ENCODE results near the gene CTDSPL.

CTDSPL gene

DNA sequence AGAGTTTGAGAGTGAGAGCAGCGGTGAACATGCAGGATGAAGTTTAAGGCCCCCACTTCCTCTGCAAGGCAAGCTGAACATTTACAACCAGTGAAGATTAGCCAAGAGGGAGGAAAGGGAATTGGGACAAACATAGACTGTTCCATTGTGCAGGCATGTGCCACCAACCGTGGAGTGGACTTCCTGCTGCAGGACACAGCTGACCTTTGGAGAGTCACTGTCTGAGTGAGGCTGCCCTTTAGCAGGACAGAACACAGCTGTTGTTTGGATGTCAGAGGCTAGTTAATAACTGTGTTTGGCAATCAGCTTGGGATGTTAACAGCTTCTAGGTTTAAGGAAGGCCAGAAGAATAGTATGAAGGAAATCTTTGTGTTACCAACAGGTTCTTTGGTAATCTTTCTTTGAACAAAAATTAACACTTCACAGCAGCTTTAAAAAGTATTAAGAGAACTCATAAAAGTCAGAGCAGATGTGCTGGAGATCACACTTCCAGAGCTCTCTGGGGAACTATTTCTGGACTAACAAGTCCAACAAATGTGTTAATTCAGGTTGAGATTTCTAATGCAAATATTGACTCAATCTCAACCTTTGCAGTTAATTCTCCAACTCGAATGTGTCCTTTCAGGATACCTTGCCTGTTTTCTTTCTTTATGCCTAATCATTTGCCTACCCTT is 31.4 kb downstream of the CTDSPL start:
- H3K9me3 Mint-ChIP-seq: no peaks in the 10 kb centered on the region
- H3K27me3 Mint-ChIP-seq: no peaks in the 10 kb centered on the region
- H3K27ac Mint-ChIP-seq: no peak overlapping the region
- no peak overlapping the region for H3K4me3 Mint-ChIP-seq
- no peaks in the 10 kb centered on the region for H3K4me1 Mint-ChIP-seq (ENCODE audit: low read depth)
- no peaks in the 10 kb centered on the region for H3K36me3 Mint-ChIP-seq (ENCODE audit: low read depth)

DNA sequence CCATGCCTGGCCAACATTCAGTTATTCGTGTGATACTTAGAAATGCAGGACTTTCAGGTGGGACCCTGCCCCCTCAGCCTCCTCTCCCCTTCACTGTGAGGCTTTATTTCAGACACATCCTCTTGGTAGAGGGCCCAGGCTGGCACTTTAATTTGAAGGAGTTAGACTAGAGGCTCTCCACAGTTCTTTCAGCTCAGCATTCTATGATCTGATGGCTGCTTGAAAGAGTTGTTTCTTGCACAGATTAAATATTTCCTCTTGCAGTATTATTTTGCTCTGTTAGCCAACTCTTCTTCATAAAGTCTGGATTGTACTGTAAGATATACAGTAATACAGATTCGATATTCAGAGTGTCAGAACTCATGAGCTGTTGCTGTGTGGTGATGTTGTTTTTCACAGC is 35.1 kb downstream of the CTDSPL start:
- Mint-ChIP-seq H3K36me3 (ENCODE audit: low read depth) (no peaks in the 10 kb centered on the region), H3K4me1 (ENCODE audit: low read depth) (peaks cover 11% of the 10 kb centered on the region), H3K9me3 (no peaks in the 10 kb centered on the region)

DNA sequence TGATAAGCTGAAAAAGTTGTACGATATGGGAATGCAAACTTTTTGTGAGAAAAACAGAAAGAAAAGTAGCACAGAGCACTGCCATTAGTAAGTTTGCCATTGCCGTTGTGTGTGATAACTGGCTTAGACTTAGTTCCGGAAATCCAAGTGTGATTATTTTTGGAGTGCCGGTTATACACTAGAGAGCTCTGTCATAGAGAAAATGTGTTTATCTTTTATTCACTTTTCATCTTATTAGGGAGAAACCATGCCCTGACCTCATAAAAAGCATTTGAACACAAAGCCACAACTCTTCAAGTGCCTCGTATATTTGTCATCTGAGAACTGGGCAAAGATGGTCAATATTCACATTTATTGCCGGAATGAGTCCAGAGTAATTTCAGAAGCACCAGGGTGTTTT is 36.1 kb downstream of the CTDSPL start:
- no peak overlapping the region for H3K27ac Mint-ChIP-seq
- H3K36me3 Mint-ChIP-seq (ENCODE audit: low read depth): no peaks in the 10 kb centered on the region
- H3K4me1 Mint-ChIP-seq (ENCODE audit: low read depth): peaks cover 13% of the 10 kb centered on the region
- H3K27me3 Mint-ChIP-seq: no peaks in the 10 kb centered on the region
- H3K4me3 Mint-ChIP-seq: no peak overlapping the region
- no peaks in the 10 kb centered on the region for H3K9me3 Mint-ChIP-seq

More for the DNA sequence above, 35.1 kb downstream of the CTDSPL start:
- Mint-ChIP-seq H3K4me3 (no peak overlapping the region), H3K27ac (no peak overlapping the region), H3K27me3 (no peaks in the 10 kb centered on the region)

DNA sequence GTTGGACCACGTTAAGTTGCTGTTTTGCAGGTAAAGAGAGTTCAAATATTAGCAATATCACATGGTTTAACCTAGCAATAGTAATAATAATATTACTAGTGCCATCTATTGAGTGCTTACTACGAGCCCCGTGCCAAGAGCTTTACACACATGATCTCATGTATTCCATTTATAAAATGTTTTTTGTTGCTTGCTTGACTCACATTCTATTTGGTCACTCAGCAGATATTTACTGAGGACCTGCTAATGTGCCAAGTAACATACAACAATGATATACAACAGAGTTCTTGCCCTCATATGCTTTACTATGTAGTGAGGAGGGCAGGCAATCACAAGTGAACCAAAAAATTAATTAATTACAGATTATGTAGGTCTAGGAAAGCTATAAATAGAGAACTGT is 36.7 kb downstream of the CTDSPL start:
- peaks cover 13% of the 10 kb centered on the region for H3K4me1 Mint-ChIP-seq (ENCODE audit: low read depth)
- no peak overlapping the region for H3K27ac Mint-ChIP-seq

DNA sequence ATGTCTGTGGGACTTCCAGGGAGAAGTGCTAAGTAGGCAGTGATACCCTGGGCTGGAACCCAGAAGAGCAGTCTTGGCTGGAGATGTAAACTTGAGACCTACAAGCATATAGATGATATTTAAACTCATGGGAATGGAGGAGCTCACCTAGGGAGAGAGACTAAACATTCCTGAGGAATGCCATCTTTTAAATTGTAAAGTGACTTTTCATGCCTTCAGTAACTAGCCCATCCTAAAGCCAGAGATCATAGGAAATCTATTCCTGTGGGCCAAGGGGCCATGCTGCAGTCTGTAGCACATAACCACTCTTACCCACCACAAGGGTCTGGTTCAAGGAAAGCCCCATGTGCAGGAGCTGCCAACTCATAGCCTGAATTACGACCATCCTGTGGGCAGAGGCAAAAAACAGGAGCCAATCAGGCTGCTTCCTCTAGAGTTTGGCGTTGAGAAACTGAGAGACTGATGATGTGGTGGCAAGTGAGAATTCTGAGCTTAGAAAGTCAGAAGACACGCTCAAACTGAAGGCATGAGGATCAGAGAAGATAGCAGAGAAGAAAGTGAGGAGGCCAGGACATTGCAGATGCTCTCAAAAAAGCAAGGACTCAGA is 37.5 kb downstream of the CTDSPL start:
- H3K27me3 Mint-ChIP-seq: no peaks in the 10 kb centered on the region

More for the DNA sequence above, 36.7 kb downstream of the CTDSPL start:
- H3K36me3 Mint-ChIP-seq (ENCODE audit: low read depth): no peaks in the 10 kb centered on the region
- no peak overlapping the region for H3K4me3 Mint-ChIP-seq
- no peaks in the 10 kb centered on the region for H3K27me3 Mint-ChIP-seq
- H3K9me3 Mint-ChIP-seq: no peaks in the 10 kb centered on the region

DNA sequence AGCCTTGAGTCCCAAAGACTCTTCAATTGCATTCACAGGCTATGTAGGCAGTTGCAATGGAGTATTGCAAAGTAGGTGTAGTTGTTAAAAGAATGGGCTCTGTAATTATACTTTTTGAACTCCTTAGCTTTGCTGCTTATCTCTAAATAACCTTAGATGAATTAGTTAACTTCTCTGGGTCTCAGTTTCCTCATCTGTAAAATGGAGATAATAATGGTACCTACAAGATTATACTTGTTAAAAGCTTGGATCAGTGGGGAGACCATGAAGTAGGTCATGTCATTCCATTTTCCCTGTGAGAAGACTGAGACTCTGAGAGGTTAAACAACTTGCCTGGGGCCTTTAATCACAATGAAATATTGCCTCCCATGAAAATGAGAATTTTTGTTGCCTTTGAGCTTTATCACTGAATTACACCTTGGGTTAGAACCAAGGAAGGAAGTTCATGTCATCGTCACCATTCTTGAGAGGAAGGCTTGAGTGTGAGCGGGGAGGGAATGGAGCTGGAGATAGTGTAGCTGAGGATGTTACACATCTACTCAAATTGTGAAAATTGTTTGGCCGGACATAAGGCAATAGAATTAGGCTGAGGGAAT is 38.1 kb downstream of the CTDSPL start:
- Mint-ChIP-seq H3K27ac (no peak overlapping the region), H3K4me1 (ENCODE audit: low read depth) (peaks cover 13% of the 10 kb centered on the region), H3K27me3 (no peaks in the 10 kb centered on the region), H3K9me3 (no peaks in the 10 kb centered on the region), H3K4me3 (no peak overlapping the region), H3K36me3 (ENCODE audit: low read depth) (no peaks in the 10 kb centered on the region)

More for the DNA sequence above, 37.5 kb downstream of the CTDSPL start:
- H3K4me3 Mint-ChIP-seq: no peak overlapping the region
- H3K9me3 Mint-ChIP-seq: no peaks in the 10 kb centered on the region
- no peaks in the 10 kb centered on the region for H3K36me3 Mint-ChIP-seq (ENCODE audit: low read depth)
- H3K27ac Mint-ChIP-seq: no peak overlapping the region
- peaks cover 13% of the 10 kb centered on the region for H3K4me1 Mint-ChIP-seq (ENCODE audit: low read depth)

DNA sequence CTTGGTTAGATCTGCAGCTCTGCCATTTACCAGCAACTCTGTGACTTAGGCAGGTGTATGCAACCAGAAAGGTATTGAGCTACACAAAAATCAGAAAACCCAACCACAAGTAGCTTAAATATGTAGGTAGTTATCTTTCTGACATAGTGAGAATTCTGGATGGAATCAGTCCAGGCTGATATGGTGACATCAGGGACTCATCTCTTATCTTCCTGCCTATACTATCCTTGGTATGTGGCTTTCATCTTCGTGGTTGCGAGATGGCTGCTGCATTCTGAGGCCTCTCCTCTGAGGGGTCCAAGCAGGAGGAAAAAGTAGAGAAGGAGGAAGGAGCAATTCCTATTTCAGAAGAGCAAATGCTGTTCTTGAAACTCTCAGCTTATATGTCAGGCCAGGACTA is 40.0 kb downstream of the CTDSPL start:
- H3K9me3 Mint-ChIP-seq: no peaks in the 10 kb centered on the region
- no peaks in the 10 kb centered on the region for H3K27me3 Mint-ChIP-seq
- no peak overlapping the region for H3K4me3 Mint-ChIP-seq
- no peak overlapping the region for H3K27ac Mint-ChIP-seq
- peaks cover 22% of the 10 kb centered on the region for H3K4me1 Mint-ChIP-seq (ENCODE audit: low read depth)
- no peaks in the 10 kb centered on the region for H3K36me3 Mint-ChIP-seq (ENCODE audit: low read depth)

DNA sequence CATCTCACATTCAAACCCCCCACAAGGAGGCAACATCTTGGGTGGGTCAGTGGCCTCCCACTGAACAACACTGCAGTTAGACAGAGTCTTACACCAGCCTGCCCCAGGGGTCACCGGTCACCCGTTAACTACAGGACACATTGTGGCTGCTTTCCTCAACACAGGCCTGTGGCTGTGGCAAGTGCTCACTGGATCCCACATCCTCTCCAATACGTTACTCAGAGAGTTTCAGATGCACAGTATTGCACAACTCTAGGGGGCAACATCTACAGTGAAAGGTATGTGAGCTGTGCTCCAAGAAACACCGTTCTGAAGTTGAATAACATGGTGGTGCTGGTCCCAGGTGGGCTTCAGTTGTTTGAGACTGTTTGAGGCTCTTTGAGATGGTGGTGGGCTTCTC is 41.0 kb downstream of the CTDSPL start:
- Mint-ChIP-seq H3K4me1 (ENCODE audit: low read depth) (peaks cover 32% of the 10 kb centered on the region), H3K4me3 (no peak overlapping the region), H3K9me3 (no peaks in the 10 kb centered on the region), H3K36me3 (ENCODE audit: low read depth) (no peaks in the 10 kb centered on the region), H3K27ac (no peak overlapping the region), H3K27me3 (no peaks in the 10 kb centered on the region)

DNA sequence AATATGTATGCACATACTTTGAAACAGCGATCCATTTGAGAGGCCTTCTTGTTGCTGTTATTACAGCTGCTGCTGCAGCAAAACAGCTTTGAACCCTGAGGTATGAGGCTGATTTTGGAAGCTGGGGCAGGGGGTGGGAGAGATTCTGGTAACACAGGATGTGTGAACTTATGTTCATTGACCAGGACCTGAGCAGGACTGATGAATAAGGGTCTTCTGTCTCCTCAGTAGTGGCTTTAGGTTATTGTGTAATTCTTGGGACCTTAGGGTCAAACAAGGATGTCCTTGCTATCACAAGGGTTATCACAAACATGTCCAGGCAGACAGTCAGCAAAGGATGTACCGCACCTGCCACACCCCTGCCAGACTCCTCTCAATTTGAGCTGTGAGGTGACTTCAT is 41.6 kb downstream of the CTDSPL start:
- no peak overlapping the region for H3K27ac Mint-ChIP-seq
- H3K9me3 Mint-ChIP-seq: no peaks in the 10 kb centered on the region
- no peaks in the 10 kb centered on the region for H3K36me3 Mint-ChIP-seq (ENCODE audit: low read depth)
- H3K4me1 Mint-ChIP-seq (ENCODE audit: low read depth): peaks cover 38% of the 10 kb centered on the region
- H3K27me3 Mint-ChIP-seq: no peaks in the 10 kb centered on the region
- H3K4me3 Mint-ChIP-seq: no peak overlapping the region

DNA sequence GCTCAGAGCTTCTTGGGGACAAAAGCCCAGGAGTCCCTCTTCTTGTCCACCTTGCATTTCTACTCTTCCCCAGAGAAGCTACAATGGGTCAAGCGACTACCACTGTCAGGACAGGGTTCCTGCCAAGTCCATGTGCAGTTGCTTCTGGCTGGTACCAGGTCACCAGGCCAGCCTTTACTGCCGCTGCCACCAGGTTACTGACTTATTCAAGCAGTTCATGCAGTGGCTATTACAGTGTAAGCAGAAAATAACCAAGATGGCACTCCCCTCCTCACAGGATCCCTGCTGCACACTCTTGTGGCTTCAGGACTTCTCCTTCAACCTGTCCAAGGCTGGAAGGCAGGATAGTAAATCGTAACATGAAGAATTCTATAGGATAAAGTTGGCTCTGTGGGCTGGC is 42.1 kb downstream of the CTDSPL start:
- H3K4me3 Mint-ChIP-seq: no peak overlapping the region
- H3K36me3 Mint-ChIP-seq (ENCODE audit: low read depth): no peaks in the 10 kb centered on the region
- no peaks in the 10 kb centered on the region for H3K27me3 Mint-ChIP-seq
- H3K9me3 Mint-ChIP-seq: no peaks in the 10 kb centered on the region
- H3K27ac Mint-ChIP-seq: no peak overlapping the region
- peaks cover 40% of the 10 kb centered on the region for H3K4me1 Mint-ChIP-seq (ENCODE audit: low read depth)

DNA sequence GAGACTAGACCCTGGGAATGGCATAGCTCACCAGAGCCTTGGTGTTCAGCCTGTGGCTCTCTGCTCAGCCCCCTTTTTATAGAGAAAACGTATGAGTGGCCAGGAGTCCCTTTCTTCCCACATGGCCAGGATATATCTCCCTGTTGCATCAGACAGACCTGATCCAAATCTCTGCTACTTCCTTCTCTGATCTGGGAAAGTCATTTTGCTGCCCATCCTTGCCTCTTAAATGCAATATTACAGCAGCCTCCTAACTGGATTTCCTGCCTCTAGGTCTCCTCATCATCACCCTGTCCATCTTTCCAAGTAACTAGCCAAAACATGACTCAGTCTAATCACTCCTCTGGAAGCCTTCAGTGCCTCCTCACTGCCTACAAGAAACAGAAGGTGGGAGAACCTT is 42.9 kb downstream of the CTDSPL start:
- peaks cover 33% of the 10 kb centered on the region for H3K4me1 Mint-ChIP-seq (ENCODE audit: low read depth)
- H3K4me3 Mint-ChIP-seq: no peak overlapping the region
- no peaks in the 10 kb centered on the region for H3K36me3 Mint-ChIP-seq (ENCODE audit: low read depth)
- H3K9me3 Mint-ChIP-seq: no peaks in the 10 kb centered on the region
- H3K27me3 Mint-ChIP-seq: no peaks in the 10 kb centered on the region
- no peak overlapping the region for H3K27ac Mint-ChIP-seq

DNA sequence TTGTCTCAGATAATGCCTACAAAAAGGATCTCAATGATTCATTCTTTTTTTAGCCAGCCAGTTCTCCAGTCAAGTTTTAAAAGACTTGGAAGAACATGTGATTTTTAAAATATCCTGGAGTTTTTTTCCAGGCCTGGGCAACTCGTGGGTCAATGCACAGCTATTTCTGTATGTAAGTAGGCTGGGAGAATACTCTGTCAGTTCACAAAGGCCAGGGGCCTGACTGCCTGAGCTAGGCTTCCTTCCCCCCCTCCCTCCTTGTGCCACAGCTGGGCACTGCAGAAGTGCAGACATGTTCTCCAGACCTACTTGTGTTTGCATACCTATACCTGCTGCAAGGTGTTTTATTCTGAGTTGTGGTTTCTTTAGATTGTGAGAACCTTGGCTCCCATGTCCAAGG is 43.7 kb downstream of the CTDSPL start:
- H3K27me3 Mint-ChIP-seq: no peaks in the 10 kb centered on the region

DNA sequence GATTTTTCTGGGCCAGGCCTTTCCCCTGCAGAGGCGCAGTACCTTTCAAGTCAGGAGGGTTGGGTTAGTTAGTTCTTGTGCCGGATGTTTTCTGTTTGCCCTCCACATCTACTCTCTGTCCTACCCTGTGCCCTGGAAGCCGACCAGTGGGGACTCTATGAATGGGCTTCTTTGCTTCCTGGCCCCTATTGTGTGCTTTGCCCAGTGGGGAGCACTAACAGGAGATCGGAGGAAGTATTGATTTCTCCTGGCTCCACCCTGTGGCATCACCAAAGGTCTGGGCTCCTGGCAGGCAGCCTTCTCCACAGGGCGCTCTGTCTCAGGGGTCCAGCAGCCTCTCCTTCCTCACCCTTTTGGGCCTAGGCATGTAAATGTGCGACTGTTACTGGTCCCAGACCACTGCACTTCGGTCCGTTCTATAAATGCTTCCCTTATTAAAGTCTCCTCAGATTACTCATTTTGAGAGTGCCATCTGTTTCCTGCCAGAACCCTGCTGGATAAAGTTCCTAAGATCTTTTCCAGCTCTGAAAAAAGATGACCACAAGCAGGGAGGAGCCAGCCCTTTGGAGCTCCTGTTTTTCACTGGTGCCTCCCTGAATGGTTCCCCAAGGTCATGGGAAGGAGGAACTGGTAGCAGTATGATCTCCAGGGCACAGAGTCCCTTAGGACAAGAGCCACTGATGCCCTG is 44.5 kb downstream of the CTDSPL start:
- peaks cover 29% of the 10 kb centered on the region for H3K4me1 Mint-ChIP-seq (ENCODE audit: low read depth)

More for the DNA sequence above, 43.7 kb downstream of the CTDSPL start:
- H3K27ac Mint-ChIP-seq: no peak overlapping the region
- no peaks in the 10 kb centered on the region for H3K9me3 Mint-ChIP-seq
- H3K4me3 Mint-ChIP-seq: no peak overlapping the region
- peaks cover 29% of the 10 kb centered on the region for H3K4me1 Mint-ChIP-seq (ENCODE audit: low read depth)
- H3K36me3 Mint-ChIP-seq (ENCODE audit: low read depth): no peaks in the 10 kb centered on the region

DNA sequence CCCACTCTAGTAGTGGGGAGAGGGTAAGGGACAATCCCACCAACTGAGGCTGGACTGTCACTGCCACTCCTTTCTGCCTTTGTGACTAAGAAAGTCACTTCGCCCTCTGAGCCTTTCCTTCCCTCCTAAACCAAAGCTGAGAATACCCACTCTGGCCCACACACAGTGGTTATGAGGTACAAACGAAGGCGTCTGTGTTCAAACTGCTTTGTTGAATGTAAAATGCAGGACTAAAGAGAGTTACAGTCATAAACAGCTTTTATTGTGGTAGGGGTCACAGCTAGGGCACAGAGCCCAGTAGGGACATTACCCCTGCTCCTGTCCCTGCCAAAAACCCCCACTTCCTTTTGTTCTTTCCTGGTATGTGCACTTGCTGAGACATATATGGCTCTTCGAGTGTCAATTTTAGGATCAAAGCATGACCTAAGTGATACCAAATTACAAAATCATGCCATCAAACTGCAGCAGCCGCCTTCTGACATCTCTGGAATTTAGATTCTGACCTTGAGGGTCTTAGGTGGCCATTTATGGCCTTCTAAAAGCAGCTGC is 45.1 kb downstream of the CTDSPL start:
- Mint-ChIP-seq H3K4me1 (ENCODE audit: low read depth) (peaks cover 29% of the 10 kb centered on the region), H3K27ac (no peak overlapping the region), H3K4me3 (no peak overlapping the region), H3K27me3 (no peaks in the 10 kb centered on the region), H3K9me3 (no peaks in the 10 kb centered on the region), H3K36me3 (ENCODE audit: low read depth) (no peaks in the 10 kb centered on the region)

More for the DNA sequence above, 44.5 kb downstream of the CTDSPL start:
- no peaks in the 10 kb centered on the region for H3K9me3 Mint-ChIP-seq
- no peak overlapping the region for H3K27ac Mint-ChIP-seq
- H3K4me3 Mint-ChIP-seq: no peak overlapping the region
- no peaks in the 10 kb centered on the region for H3K36me3 Mint-ChIP-seq (ENCODE audit: low read depth)
- H3K27me3 Mint-ChIP-seq: no peaks in the 10 kb centered on the region

DNA sequence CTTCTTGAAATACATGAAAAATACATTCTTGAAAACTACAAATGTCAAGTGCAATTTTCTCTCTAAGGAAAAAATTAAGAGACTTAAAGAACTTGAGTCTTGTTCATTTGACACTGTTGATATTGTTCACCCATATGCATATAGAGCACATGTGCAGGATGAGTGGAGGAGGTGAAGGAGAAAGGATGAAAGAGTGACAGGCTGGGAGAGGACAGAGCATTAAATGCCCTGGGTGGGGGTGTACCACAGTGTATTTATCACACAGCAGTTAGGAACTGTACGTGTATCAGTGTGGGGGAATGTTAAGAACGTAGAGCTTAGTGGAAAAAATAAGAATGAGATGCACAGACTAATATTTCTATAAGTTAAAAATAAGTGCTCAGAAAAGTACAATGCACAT is 45.7 kb downstream of the CTDSPL start:
- Mint-ChIP-seq H3K9me3 (no peaks in the 10 kb centered on the region), H3K4me1 (ENCODE audit: low read depth) (peaks cover 29% of the 10 kb centered on the region), H3K36me3 (ENCODE audit: low read depth) (no peaks in the 10 kb centered on the region), H3K27me3 (no peaks in the 10 kb centered on the region), H3K4me3 (no peak overlapping the region), H3K27ac (no peak overlapping the region)
